Measurements from ENCODE around the gene GNG5. TPM values are rescaled to one million over a fixed set of nuclear protein-coding genes. Genes with fewer than 3 reads are reported as not detected.

The GNG5 gene
- total and polyA plus RNA-seq, 2 experiments from 2014 or later: 71.5 to 674 TPM

GRCh38 chr1:84525779-84526178, 19.4 kb upstream of the GNG5 start:
- H3K27me3 Mint-ChIP-seq (ENCODE audit: insufficient read depth, low read depth, poor library complexity): no peaks in the 10 kb centered on the region
- H3K4me1 ChIP-seq (ENCODE audit: insufficient read depth): no peaks in the 10 kb centered on the region
- no peaks in the 10 kb centered on the region for H3K4me1 Mint-ChIP-seq
- no peaks in the 10 kb centered on the region for H3K9me2 ChIP-seq (ENCODE audit: insufficient read depth)
- no peak for DNase-seq (ENCODE audit: low spot score)
- no peak overlapping the region for H3K4me3 Mint-ChIP-seq
- no peak overlapping the region for H3K27ac Mint-ChIP-seq
- H4K20me1 ChIP-seq (replicated peaks; ENCODE audit: insufficient read depth): no peaks in the 10 kb centered on the region
- no peak overlapping the region for H3K27ac ChIP-seq (ENCODE audit: low read depth)
- H3K36me3 Mint-ChIP-seq (ENCODE audit: low read depth): no peaks in the 10 kb centered on the region
- no peaks in the 10 kb centered on the region for H3K36me3 ChIP-seq (ENCODE audit: insufficient read depth)
- no peaks in the 10 kb centered on the region; the same call in 2 of the 3 replicates for H3K9me3 Mint-ChIP-seq
- H3F3A ChIP-seq (replicated peaks; ENCODE audit: low read depth): no peaks in the 10 kb centered on the region
- no peaks in the 10 kb centered on the region for H3K79me2 ChIP-seq (replicated peaks; ENCODE audit: insufficient read depth)
- H3K4me3 ChIP-seq: no peak overlapping the region
- TF ChIP-seq ZNF114 (CRISPR knock-in tag; IDR thresholded peaks at IDR 0.05): no peak
- TF ChIP-seq ZNF462 (CRISPR knock-in tag; IDR thresholded peaks at IDR 0.05): no peak
- TF ChIP-seq EZH2 (IDR thresholded peaks at IDR 0.05; ENCODE audit: low read depth, unreplicated experiment): no peak
- TF ChIP-seq STAT1 (IDR thresholded peaks at IDR 0.05; ENCODE audit: unreplicated experiment): no peak
- no peak for TF ChIP-seq CTCF (conservative IDR thresholded peaks at IDR 0.05; ENCODE audit: low read depth in 2 of 2)
- TF ChIP-seq POLR2AphosphoS5 (IDR thresholded peaks at IDR 0.05; ENCODE audit: low read depth): no peak
- TF ChIP-seq EZH2phosphoT487 (IDR thresholded peaks at IDR 0.05; ENCODE audit: unreplicated experiment): no peak
- H2AFZ ChIP-seq: no peak overlapping the region
- ATAC-seq: no peak
- H3K4me2 ChIP-seq: no peak overlapping the region
- no peaks in the 10 kb centered on the region for H3K27me3 ChIP-seq (ENCODE audit: insufficient read depth)

Data from GM23338 (cell line).